Fibroblast of the aortic adventitia (primary cell): ENCODE measurements around the gene RETREG1. TPM values are rescaled to one million over a fixed set of nuclear protein-coding genes. Genes with fewer than 3 reads are reported as not detected.
"Not testable (repeated sequence)": the region's sequence is repeated elsewhere in the genome, so short reads cannot be mapped to it uniquely, and the experiment has no call there.

ENCODE experiments used
- DNase-seq: peaks from one replicate; pipeline ENCODE4 v3.0.0-alpha.2; 2010; ENCODE audit warnings: low read depth
- H3K4me3 ChIP-seq: 2 replicates; pipeline ENCODE4 v1.5.1; 2011; ENCODE audit warnings: low read depth, mild to moderate bottlenecking, control low read depth, low read length, moderate library complexity
- total RNA-seq: library from RNA; depleted of rRNA; stranded (reverse); fragments of >200 nt; gene quantifications from 2 replicates; pipeline ENCODE4 v1.2.3, GENCODE V29; 2012; ENCODE audit warnings: low replicate concordance
- TF ChIP-seq, protein P1 (sequence below): IDR thresholded peaks from 2 replicates; pipeline ENCODE4 v1.5.1; 2011; ENCODE audit warnings: mild to moderate bottlenecking, low read length, control low read depth, inconsistent platforms; ENCODE audit not compliant: insufficient read depth

RETREG1 gene
- total RNA-seq, 1 donor = 0.99 TPM

DNA sequence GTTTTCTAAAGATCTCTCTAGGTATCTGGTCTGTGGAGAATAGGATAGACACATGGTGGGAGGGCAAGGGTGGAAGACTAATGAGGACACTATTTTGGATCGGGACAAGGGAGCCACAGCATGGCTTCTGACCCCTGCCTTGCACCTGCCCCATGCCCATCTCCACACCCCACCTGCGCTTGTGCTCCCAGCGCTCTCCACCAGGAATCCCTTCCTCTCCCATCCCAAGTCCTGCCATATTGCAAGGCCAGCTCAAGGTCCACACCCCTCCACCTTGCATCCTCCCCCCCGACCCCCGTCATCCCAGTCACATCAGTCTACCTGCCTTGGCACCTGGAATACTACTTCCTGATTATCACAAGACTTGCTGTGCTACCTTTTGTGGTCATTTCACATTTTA is 44.2 kb upstream of the RETREG1 start:
- no peak for DNase-seq
- H3K4me3 ChIP-seq = no peak overlapping the region
- TF ChIP-seq, protein P1, sequence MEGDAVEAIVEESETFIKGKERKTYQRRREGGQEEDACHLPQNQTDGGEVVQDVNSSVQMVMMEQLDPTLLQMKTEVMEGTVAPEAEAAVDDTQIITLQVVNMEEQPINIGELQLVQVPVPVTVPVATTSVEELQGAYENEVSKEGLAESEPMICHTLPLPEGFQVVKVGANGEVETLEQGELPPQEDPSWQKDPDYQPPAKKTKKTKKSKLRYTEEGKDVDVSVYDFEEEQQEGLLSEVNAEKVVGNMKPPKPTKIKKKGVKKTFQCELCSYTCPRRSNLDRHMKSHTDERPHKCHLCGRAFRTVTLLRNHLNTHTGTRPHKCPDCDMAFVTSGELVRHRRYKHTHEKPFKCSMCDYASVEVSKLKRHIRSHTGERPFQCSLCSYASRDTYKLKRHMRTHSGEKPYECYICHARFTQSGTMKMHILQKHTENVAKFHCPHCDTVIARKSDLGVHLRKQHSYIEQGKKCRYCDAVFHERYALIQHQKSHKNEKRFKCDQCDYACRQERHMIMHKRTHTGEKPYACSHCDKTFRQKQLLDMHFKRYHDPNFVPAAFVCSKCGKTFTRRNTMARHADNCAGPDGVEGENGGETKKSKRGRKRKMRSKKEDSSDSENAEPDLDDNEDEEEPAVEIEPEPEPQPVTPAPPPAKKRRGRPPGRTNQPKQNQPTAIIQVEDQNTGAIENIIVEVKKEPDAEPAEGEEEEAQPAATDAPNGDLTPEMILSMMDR = no peak

DNA sequence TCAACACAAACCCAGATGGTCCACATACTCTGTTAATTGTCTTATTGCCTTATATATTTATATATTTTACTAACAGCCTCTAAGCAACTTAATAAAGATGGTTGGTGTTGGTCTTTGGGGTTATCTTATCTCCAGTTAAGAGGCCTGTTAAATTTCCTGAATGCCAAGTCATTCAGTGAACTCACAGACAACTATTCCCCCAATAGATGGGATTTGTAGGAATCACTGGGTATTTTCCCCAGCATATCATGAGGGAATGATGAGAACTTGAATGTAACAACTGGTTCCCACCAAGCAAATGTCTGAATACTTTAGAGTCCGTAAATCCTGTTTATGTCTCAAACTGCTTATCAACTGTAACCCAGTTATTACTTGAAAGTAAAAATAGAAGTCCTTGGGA is 42.7 kb upstream of the RETREG1 start:
- peak; percentile 28 for DNase-seq
- TF ChIP-seq, protein P1 = no peak
- no peak overlapping the region for H3K4me3 ChIP-seq

DNA sequence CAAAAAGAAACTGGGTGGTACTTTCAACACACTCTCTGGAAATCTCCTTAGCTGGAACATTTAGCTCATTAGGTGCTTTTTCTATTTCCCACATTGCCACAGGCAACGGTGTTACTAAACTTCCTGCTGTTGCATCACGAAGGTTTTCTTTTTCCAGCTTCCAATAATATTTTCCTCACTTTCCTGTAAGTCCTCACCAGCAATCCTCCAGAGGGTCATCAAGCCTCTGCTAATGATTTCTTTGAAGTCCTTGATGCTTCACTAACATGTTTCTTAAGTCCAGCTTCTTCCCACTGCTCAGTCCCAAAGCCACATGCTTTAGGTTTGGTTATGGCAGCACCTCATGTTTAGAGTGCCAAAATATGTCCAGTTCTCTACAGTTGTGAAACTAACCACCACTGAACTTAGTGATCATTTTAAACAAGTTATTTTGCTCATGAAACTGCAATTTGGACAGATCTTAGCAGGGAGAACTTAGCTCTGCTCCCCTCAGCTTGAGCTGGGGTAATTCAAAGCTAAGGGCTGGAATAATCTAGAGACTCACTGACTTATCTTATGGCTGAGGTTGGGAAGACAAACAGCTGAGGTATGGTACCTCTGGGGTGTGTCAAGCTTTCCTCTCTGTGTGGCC is 39.9 kb upstream of the RETREG1 start:
- TF ChIP-seq, protein P1 = no peak
- no peak overlapping the region for H3K4me3 ChIP-seq
- peak; percentile 63 for DNase-seq

DNA sequence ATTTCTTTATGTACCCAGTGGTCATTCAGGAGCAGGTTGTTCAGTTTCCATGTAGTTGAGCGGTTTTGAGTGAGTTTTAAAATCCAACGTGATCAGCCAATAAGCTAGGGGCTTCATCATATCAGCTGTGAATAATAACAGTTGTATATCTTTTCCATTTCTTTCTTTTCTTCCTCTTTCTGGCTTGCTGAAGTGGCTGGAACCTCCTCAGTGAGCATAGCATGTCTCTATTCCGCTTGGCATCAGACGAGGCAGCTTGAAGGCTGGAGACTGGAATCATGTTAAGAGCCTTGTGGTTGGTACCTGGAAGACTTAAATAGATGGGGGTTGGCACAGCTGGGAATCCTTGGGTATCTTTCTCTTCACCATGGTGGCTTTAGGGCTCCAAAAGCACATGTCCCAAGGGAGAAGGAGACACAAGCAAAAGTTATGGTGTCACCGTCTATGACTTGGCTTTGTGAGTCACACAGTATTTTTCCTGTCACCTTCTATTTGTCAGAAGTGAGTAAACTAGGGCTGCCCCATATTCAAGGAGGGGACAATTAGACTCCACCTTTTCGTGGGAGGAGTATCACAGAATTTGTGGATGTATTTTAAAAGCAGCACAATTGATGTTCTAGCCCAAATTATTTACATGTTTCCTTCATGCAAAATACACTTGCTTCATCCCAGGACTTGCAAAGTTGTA is 38.0 kb upstream of the RETREG1 start:
- DNase-seq = no peak
- TF ChIP-seq, protein P1 = no peak

DNA sequence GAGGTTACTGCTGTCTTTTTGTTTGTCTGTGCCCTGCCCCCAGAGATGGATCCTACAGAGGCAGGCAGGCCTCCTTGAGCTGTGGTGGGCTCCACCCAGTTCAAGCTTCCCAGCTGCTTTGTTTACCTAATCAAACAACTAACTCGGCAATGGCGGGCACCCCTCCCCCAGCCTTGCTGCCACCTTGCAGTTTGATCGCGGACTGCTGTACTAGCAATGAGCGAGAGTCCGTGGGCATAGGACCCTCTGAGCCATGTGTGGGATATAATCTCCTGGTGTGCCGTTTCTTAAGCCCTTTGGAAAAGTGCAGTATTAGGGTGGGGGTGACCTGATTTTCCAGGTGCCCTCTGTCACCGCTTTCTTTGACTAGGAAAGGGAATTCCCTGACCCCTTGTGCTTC is 31.9 kb upstream of the RETREG1 start:
- not testable (repeated sequence) for DNase-seq

More for the DNA sequence above, 38.0 kb upstream of the RETREG1 start:
- no peak overlapping the region for H3K4me3 ChIP-seq

DNA sequence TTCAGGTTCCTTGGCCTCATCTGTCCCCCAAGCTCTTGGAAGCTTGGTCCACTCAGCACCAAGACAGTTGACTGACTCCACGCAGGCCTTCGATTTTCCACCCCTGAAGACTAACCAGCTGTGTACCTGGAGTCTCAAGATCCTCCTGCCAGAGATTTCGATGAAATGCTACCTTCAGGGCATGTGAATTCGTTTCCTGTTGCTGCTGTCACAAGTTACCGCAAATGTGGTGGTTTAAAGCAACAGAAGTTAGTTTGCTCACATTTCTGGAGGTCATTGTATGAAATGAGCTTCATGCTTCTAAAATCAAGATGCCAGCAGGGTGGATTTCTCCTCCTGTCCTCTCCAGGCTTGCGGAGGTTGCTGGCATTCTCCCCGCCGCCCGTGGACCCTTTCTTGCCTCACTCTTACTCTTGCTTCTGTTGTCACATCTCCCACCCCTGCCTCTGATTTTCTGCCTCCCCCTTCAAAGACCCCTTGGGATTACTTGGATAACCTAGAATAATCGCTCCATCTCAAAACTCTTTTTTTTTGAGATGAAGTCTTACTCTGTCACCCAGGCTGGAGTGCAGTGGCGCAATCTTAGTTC is 27.6 kb upstream of the RETREG1 start:
- DNase-seq = no peak
- TF ChIP-seq, protein P1 = no peak
- H3K4me3 ChIP-seq = no peak overlapping the region

More for the DNA sequence above, 31.9 kb upstream of the RETREG1 start:
- H3K4me3 ChIP-seq = not testable (repeated sequence)

DNA sequence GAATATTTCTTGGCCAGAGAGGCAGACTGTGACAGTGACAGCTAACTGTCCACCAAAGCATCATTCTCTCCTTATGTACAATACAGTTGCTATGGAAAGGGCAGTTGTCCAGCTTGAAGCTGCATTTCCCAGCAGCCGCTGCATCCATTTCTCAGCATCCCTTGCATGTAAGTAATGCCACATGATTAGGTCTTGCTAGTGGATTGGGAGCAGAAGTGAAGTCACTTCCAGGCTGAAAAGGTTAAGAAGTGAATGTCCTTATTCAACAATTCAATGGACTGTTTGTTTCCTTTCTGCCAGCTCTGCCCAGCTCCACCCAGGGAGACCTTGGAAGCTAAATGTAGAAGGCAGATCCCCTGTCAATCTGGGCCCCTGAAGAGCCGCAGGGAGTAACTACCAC is 26.1 kb upstream of the RETREG1 start:
- DNase-seq = no peak
- no peak overlapping the region for H3K4me3 ChIP-seq
- TF ChIP-seq, protein P1 = no peak
